Measurements from ENCODE around the gene TIPARP.
"Not testable (repeated sequence)": the region's sequence is repeated elsewhere in the genome, so short reads cannot be mapped to it uniquely, and the experiment has no call there.

Gene TIPARP

DNA sequence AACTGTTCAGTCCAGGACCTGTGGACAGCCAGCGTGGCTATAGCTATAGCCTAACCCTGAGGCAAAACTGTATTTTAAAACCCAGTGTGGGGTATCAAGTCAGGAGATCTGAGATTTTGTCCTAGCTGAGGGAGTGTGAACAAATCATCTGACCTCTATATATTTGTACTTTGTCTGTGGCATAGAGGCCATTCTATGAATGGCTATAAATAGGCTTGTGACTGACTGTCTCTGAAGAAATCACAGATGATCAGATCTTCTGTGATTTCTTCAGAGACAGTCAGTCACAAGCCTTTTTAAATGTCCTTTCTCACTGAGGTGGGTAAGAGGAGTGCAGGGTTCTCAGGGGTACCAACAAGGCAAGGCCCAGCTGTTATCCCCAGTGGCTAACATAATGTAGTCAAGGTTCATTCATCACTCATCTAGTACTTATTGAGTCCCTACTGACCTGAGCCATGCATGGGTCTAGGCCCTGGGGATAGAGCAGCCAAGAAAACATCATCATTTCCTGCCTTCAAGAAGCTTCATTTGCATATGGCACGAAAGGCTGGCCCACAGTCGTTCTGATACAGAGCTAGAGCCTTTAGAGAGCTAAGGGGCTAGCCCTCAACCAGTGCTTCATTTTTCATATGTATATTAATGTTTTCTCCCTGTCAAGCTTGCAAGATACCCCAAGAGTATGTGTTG is 53.3 kb downstream of the TIPARP start:
- no peaks in the 10 kb centered on the region for H3K9me3 Mint-ChIP-seq
- DNase-seq = no peak
- H3K27ac Mint-ChIP-seq = no peak overlapping the region
- no peak overlapping the region for H3K4me3 Mint-ChIP-seq
- peaks cover 10% of the 10 kb centered on the region for H3K4me1 Mint-ChIP-seq (ENCODE audit: low read depth)
- H3K36me3 Mint-ChIP-seq (ENCODE audit: low read depth) = no peaks in the 10 kb centered on the region
- no peaks in the 10 kb centered on the region for H3K27me3 Mint-ChIP-seq

DNA sequence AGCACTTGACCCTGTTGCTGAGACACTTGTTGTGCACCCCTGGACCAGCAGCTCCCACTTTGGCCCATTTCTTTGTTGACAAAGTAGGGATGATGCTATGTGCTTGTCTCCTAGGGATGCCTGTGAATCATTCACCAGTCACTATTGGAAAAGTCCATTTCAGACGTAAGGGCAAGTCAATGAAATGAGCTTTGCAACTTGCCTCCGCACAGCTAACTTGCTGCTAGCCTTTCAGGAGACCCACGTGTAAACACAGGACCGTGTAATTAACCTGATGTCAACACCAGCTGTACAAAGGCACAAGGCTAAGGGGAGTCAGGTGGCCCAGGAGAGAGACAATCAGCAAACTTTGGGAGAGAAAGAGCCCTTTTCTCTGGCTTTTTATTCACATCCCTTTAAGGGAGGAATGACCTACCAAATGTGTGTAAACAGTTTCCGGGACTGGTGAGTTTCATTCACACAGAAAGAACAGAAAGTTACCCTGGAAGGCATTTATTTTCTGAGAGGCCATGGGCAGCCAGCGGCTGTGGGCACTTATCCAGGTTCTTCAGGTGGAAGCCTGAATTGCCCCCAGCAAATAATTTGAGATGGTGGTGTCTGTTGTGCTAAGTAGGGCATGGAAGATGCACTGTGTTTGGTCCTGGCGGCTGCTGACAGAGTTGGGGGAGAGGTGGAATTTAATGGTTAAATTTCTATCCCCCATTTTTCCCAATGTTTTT is 54.0 kb downstream of the TIPARP start:
- Mint-ChIP-seq H3K4me3 (no peak overlapping the region), H3K27me3 (no peaks in the 10 kb centered on the region), H3K9me3 (no peaks in the 10 kb centered on the region), H3K27ac (no peak overlapping the region), H3K4me1 (ENCODE audit: low read depth) (peaks cover 2% of the 10 kb centered on the region), H3K36me3 (ENCODE audit: low read depth) (no peaks in the 10 kb centered on the region)
- no peak for DNase-seq

DNA sequence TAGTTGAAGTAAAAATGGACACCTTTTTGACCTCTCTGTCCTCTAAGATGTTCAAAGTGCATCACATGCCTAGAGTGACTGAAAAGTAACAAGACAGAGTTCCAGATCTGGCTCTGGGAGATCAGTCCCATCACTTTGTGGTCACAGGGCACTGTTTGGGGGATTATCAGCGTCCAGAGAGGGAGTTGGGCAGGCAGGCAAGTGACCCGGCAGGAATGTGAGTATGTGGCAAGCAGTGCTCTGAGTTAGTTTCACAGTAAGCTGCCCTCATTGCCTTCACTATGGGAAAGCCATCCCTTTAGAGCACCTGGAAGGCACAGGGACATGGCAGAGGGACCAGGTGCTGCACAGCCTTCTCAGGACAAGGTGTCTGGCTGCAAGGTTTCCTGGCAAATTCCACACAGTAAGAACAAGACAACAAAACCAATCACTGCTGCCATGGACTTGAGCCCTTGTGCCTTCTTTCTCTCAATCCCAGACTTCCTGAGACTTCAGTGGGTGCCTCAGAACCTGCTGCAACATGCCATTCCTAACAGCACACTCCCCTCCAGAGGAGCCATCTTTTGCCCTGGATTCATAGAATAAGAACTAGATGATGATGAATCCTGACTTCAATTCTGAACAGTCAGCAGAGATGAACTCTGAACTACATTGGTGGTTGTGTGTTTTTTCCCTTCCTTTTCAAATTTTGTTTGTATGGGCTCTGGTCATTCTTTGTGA is 55.2 kb downstream of the TIPARP start:
- DNase-seq = no peak
- Mint-ChIP-seq H3K27me3 (no peaks in the 10 kb centered on the region), H3K4me1 (ENCODE audit: low read depth) (no peaks in the 10 kb centered on the region), H3K36me3 (ENCODE audit: low read depth) (no peaks in the 10 kb centered on the region), H3K9me3 (no peaks in the 10 kb centered on the region), H3K4me3 (no peak overlapping the region), H3K27ac (no peak overlapping the region)

DNA sequence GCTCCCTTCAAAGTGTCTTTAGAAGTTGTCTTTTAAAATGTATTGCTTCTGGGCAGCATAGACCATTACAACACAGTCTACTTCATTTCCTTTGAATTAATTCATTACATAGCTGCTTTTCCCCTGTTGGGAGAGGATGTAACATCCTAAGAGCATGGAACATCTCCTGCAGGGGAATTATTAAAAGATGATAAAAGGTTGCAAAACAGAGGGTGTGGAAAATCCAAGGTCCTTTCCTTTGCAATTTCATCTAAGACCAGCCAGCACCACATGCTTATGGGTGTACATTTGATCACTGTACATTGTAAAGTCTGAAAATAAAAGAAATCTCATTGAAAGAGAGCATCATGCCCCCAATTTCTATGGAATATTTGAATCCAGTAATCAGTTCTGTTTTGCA is 57.4 kb downstream of the TIPARP start:
- no peak for DNase-seq
- Mint-ChIP-seq H3K9me3 (no peaks in the 10 kb centered on the region), H3K4me1 (ENCODE audit: low read depth) (no peaks in the 10 kb centered on the region), H3K27ac (no peak overlapping the region), H3K4me3 (no peak overlapping the region), H3K27me3 (no peaks in the 10 kb centered on the region), H3K36me3 (ENCODE audit: low read depth) (no peaks in the 10 kb centered on the region)

DNA sequence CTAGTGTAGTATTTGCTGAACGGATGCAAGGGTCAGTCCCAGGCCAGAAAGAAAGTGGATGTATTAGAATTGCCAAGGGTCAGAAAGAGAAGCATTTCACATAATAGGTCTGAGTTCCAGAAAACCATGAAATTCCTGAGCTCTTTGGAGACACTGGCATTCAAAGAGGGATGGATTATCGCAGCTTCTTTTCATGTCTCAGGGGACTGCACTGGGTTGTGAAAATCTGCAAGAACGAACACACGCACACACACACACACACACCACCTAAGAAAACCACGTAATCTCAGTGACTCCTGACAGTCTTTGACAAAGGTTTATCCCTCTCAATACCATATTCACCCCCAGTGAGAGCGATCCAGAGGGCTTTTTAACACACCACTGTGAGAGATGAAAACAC is 57.9 kb downstream of the TIPARP start:
- Mint-ChIP-seq H3K27me3 (no peaks in the 10 kb centered on the region), H3K27ac (no peak overlapping the region)
- DNase-seq = no peak

DNA sequence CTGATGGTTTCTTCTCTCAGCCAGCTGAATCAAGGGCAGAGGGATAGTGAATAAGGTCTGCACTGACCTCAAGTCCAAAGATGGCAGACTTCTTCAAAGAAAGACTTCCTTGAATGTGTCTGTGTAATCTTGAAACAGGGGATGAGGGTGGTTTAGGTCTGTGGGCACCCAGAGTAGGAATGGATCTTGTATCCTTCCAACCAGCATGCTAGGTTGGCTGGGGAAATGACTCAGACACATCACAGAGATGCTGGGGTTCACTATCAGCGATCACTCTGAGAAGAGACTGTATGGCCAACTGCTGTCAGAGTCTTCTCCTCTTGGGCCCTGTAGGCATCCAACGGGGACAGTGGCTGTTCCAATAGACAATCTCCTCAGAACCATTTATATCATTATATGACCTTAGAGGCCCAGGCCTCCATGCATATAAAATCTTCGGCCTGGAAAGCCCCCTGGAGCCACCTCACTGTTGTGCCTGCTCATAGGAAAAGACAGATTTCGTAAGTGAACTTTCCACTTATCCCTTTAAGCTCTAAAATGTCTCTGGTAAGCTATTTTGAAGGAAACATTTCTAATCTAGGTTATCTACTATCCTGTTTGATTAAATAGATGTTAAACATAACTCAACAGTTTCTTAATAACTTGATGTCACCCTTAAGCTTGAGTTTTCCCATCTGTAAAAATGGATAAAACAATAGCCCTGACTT is 58.5 kb downstream of the TIPARP start:
- Mint-ChIP-seq H3K4me1 (ENCODE audit: low read depth) (no peaks in the 10 kb centered on the region), H3K27ac (no peak overlapping the region), H3K4me3 (no peak overlapping the region)

More for the DNA sequence above, 57.9 kb downstream of the TIPARP start:
- no peaks in the 10 kb centered on the region for H3K4me1 Mint-ChIP-seq (ENCODE audit: low read depth)
- no peak overlapping the region for H3K4me3 Mint-ChIP-seq
- H3K9me3 Mint-ChIP-seq = no peaks in the 10 kb centered on the region
- no peaks in the 10 kb centered on the region for H3K36me3 Mint-ChIP-seq (ENCODE audit: low read depth)

DNA sequence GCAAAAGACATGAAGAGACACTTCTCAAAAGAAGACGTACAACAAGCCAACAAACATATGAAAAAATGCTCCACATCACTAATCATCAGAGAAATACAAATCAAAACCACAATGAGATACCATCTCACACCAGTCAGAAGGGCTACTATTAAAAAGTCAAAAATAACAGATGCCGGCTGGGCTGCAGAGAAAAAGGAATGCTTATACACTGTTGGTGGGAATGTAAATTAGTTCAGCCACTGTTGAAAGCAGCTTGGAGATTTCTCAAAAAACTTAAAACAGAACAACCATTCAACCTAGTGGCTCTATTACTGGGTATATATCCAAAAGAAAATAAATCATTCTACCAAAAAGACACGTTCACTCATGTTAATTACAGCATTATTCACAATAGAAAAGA is 60.3 kb downstream of the TIPARP start:
- H3K4me1 Mint-ChIP-seq (ENCODE audit: low read depth); H3K27ac Mint-ChIP-seq; DNase-seq; H3K9me3 Mint-ChIP-seq; H3K4me3 Mint-ChIP-seq; H3K27me3 Mint-ChIP-seq; H3K36me3 Mint-ChIP-seq (ENCODE audit: low read depth): not testable (repeated sequence)

More for the DNA sequence above, 58.5 kb downstream of the TIPARP start:
- Mint-ChIP-seq H3K9me3 (no peaks in the 10 kb centered on the region), H3K27me3 (no peaks in the 10 kb centered on the region), H3K36me3 (ENCODE audit: low read depth) (no peaks in the 10 kb centered on the region)
- no peak for DNase-seq

DNA sequence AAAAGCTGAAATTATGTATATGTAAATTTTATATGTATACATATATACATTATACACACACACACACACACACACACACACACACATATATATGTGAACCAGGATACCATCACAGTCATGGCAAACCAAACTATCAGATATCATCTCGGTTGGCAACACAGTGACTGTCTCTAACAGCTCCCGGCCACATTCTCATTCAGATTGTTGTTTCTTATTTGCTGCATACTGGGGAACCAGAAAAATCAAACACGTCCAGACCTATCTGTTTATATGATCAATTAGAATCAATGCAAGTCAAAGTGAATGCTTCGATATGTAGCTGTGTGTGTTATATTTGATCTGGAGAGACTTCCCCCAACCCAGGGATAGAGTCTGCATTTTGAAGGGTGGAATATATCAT is 61.1 kb downstream of the TIPARP start:
- Mint-ChIP-seq H3K36me3 (ENCODE audit: low read depth) (no peaks in the 10 kb centered on the region), H3K27ac (no peak overlapping the region)

DNA sequence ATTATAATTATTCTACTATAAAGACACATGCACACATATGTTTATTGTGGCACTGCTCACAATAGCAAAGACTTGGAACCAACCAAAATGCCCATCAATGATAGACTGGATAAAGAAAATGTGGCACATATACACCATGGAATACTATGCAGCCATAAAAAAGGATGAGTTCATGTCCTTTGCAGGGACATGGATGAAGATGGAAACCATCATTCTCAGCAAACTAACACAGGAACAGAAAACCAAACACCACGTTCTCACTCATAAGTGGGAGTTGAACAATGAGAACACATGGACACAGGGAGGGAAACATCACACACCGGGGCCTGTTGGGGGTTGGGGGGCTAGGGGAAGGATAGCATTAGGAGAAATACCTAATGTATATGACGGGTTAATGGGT is 62.7 kb downstream of the TIPARP start:
- not testable (repeated sequence) for H3K27ac Mint-ChIP-seq; DNase-seq; H3K9me3 Mint-ChIP-seq; H3K27me3 Mint-ChIP-seq; H3K4me3 Mint-ChIP-seq; H3K36me3 Mint-ChIP-seq (ENCODE audit: low read depth); H3K4me1 Mint-ChIP-seq (ENCODE audit: low read depth)

More for the DNA sequence above, 61.1 kb downstream of the TIPARP start:
- Mint-ChIP-seq H3K4me3 (no peak overlapping the region), H3K4me1 (ENCODE audit: low read depth) (no peaks in the 10 kb centered on the region), H3K9me3 (no peaks in the 10 kb centered on the region), H3K27me3 (no peaks in the 10 kb centered on the region)
- DNase-seq = no peak

DNA sequence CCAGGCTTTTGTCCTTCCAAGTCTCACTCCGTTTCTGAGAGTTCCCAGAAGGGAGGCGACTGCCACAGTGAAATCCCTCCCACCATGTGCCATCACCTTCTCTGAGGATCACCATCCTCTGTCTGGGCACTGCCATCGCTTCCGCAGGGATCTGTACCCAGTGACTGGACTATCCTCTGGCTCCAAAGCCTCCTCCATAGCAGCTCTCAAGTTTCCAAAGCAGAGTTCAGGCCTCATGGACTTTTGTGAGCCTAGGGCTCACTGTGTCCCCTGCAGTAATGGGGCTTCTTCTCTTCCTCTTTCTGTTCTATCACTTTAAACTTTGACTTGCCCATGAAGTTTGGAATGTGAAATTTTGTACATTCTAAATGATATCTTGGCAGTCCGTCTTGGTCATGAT is 63.9 kb downstream of the TIPARP start:
- Mint-ChIP-seq H3K27me3 (no peaks in the 10 kb centered on the region), H3K4me1 (ENCODE audit: low read depth) (no peaks in the 10 kb centered on the region), H3K27ac (no peak overlapping the region), H3K36me3 (ENCODE audit: low read depth) (no peaks in the 10 kb centered on the region), H3K4me3 (no peak overlapping the region), H3K9me3 (no peaks in the 10 kb centered on the region)
- no peak for DNase-seq

DNA sequence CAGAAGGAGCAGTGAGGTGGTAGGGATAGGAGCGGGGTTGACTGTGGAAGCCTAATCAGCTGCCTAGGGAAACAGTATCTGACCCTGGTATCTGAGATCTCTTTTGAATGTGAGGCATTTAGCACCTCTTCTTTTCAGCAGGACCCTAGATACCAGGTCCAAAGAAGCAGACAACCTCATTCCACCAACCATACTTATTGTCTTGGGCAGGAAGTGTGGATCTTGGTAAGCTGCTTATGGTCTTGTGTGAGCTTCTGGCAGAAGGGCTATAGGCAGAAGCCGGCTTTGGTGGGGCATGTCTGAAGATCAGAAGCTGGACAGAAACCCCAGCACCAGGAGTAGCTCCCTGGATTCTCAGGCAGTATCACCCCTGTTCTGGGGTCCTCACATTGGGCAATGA is 65.6 kb downstream of the TIPARP start:
- no peaks in the 10 kb centered on the region for H3K36me3 Mint-ChIP-seq (ENCODE audit: low read depth)
- DNase-seq = no peak
- no peak overlapping the region for H3K27ac Mint-ChIP-seq
- no peaks in the 10 kb centered on the region for H3K4me1 Mint-ChIP-seq (ENCODE audit: low read depth)
- H3K4me3 Mint-ChIP-seq = no peak overlapping the region
- H3K9me3 Mint-ChIP-seq = no peaks in the 10 kb centered on the region
- H3K27me3 Mint-ChIP-seq = no peaks in the 10 kb centered on the region

DNA sequence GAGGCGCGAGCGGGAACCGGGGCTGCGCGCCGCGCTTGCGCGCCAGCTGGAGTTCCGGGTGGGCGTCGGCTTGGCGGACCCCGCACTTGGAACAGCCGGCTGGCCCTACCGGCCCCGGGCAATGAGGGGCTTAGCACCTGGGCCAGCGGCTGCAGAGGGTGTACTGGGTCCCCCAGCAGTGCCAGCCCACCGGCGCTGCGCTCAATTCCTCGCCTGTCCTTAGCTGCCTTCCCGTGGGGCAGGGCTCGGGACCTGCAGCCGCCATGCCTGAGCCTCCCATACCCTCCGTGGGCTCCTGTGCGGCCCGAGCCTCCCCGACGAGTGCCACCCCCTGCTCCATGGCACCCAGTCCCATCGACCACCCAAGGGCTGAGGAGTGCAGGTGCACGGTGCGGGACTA is 66.2 kb downstream of the TIPARP start:
- not testable (repeated sequence) for H3K4me3 Mint-ChIP-seq; H3K27me3 Mint-ChIP-seq; DNase-seq; H3K36me3 Mint-ChIP-seq (ENCODE audit: low read depth); H3K9me3 Mint-ChIP-seq; H3K4me1 Mint-ChIP-seq (ENCODE audit: low read depth); H3K27ac Mint-ChIP-seq

DNA sequence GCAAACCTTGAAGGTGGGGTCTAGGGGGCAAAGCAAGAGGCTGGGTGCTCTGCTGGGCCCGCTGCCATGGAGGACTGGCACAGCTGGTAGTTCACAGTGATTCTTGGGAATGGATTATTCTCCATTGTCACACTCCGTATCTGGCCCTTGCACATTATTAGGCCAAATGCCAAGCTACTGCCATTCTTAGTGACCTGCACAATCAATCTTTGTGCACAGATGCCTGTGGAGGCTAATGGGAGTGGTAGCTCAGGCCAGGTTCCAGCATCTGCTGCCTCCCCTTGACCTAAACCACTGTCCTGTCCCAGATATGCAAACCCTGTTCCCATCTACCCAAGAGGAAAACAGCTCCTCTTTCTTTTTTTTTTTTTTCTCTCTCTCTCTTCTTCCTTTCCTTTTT is 67.5 kb downstream of the TIPARP start:
- no peak overlapping the region for H3K27ac Mint-ChIP-seq
- peaks cover 5% of the 10 kb centered on the region for H3K9me3 Mint-ChIP-seq
- H3K36me3 Mint-ChIP-seq (ENCODE audit: low read depth) = no peaks in the 10 kb centered on the region
- no peak for DNase-seq
- no peaks in the 10 kb centered on the region for H3K4me1 Mint-ChIP-seq (ENCODE audit: low read depth)
- no peak overlapping the region for H3K4me3 Mint-ChIP-seq
- H3K27me3 Mint-ChIP-seq = peaks cover under 1% of the 10 kb centered on the region

DNA sequence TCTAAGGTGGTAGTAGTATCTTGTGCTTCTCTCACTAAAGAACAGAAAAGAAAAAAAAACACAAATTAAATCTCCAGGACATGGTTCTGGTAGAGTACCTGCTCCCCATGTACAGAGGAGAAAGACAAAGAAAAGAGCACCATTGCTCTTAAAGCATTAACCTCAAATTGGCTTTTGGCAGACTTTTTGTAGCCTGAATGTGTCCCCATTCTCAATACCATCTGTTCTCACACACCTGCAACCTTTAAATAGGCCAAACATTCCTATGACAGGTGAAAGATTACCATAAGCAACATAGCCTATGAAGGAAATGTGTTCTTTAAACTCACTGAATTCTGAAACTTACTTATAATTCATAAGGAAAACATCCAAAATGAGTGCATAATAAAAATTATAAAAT is 68.0 kb downstream of the TIPARP start:
- H3K36me3 Mint-ChIP-seq (ENCODE audit: low read depth) = no peaks in the 10 kb centered on the region
- H3K4me1 Mint-ChIP-seq (ENCODE audit: low read depth) = no peaks in the 10 kb centered on the region
- H3K27me3 Mint-ChIP-seq = peaks cover 3% of the 10 kb centered on the region
- H3K9me3 Mint-ChIP-seq = peaks cover 8% of the 10 kb centered on the region
- DNase-seq = no peak
- H3K4me3 Mint-ChIP-seq = no peak overlapping the region
- H3K27ac Mint-ChIP-seq = no peak overlapping the region
